Loucy (cell line): ENCODE measurements around the gene ADIPOR1.
"Not testable (repeated sequence)": the region's sequence is repeated elsewhere in the genome, so short reads cannot be mapped to it uniquely, and the experiment has no call there.

Source experiments
- H2AFZ ChIP-seq: fragments of 200-600 bp; sonication (generic); 2 replicates; pipeline ENCODE4 v1.6.0; 2016; ENCODE audit warnings: antibody characterized with exemption, mild to moderate bottlenecking, low read length, moderate library complexity
- H3F3A ChIP-seq: fragments of 200-600 bp; 2 replicates; pipeline ENCODE4 v1.6.0; 2016; ENCODE audit warnings: antibody characterized with exemption, low read depth, mild to moderate bottlenecking
- H3K27me3 ChIP-seq: fragments of 200-600 bp; sonication (generic); 2 replicates; pipeline ENCODE4 v1.6.1; 2014; ENCODE audit warnings: low read length, mild to moderate bottlenecking; ENCODE audit not compliant: insufficient read depth, poor library complexity, severe bottlenecking
- H3K36me3 ChIP-seq: fragments of 200-600 bp; sonication (generic); 2 replicates; pipeline ENCODE4 v1.6.1; 2016; ENCODE audit warnings: low read length; ENCODE audit not compliant: insufficient read depth
- H3K4me1 ChIP-seq: fragments of 200-600 bp; sonication (generic); 2 replicates; pipeline ENCODE4 v1.5.1; 2014; ENCODE audit warnings: low read length, mild to moderate bottlenecking; ENCODE audit not compliant: insufficient read depth, poor library complexity, severe bottlenecking
- H3K4me2 ChIP-seq: fragments of 200-600 bp; sonication (generic); 2 replicates; pipeline ENCODE4 v1.6.0; 2014; ENCODE audit warnings: antibody characterized with exemption, low read length, low read depth, mild to moderate bottlenecking; ENCODE audit not compliant: poor library complexity, severe bottlenecking
- H3K4me3 ChIP-seq: fragments of 200-600 bp; sonication (generic); 2 replicates; pipeline ENCODE4 v1.5.1; 2014; ENCODE audit warnings: low read length, mild to moderate bottlenecking, mixed read lengths; ENCODE audit not compliant: poor library complexity, severe bottlenecking
- H3K79me2 ChIP-seq: fragments of 200-600 bp; sonication (generic); 2 replicates; pipeline ENCODE4 v1.6.1; 2014; ENCODE audit warnings: low read length; ENCODE audit not compliant: insufficient read depth
- H3K9ac ChIP-seq: fragments of 200-600 bp; sonication (generic); 2 replicates; pipeline ENCODE4 v1.6.0; 2014; ENCODE audit warnings: mild to moderate bottlenecking, low read depth, low read length, moderate library complexity; ENCODE audit not compliant: poor library complexity, severe bottlenecking
- H3K9me2 ChIP-seq: fragments of 200-600 bp; sonication (generic); replicated peaks from 2 replicates; pipeline ENCODE4 v1.6.1; 2016; ENCODE audit warnings: low read depth, low read length, mixed read lengths
- H3K9me3 ChIP-seq: fragments of 200-600 bp; sonication (generic); 2 replicates; pipeline ENCODE4 v1.6.1; 2014; ENCODE audit warnings: mild to moderate bottlenecking, antibody characterized with exemption, low read length, low read depth; ENCODE audit not compliant: insufficient read depth
- H4K20me1 ChIP-seq: fragments of 200-600 bp; sonication (generic); 2 replicates; pipeline ENCODE4 v1.6.0; 2014; ENCODE audit warnings: antibody characterized with exemption, low read length, mild to moderate bottlenecking; ENCODE audit not compliant: insufficient read depth, poor library complexity, severe bottlenecking
- EZH2phosphoT487 ChIP-seq: fragments of 200-600 bp; IDR thresholded peaks from 2 replicates; pipeline ENCODE4 v1.6.1; 2018; ENCODE audit warnings: antibody characterized with exemption, mild to moderate bottlenecking, moderate library complexity, borderline replicate concordance
- TF ChIP-seq, protein P1 (sequence below): fragments of 200-600 bp; sonication (generic); conservative IDR thresholded peaks from 2 replicates; pipeline ENCODE4 v1.5.1; 2014; ENCODE audit warnings: mild to moderate bottlenecking, antibody characterized with exemption, low read length

Gene ADIPOR1

GRCh38 chr1:202989879-202990278, 31.8 kb upstream of the ADIPOR1 start:
- Histone ChIP-seq H3K9me2 (no peaks in the 10 kb centered on the region), H3F3A (no peaks in the 10 kb centered on the region), H3K4me3 (no peak overlapping the region), H3K79me2 (no peaks in the 10 kb centered on the region), H2AFZ (no peak overlapping the region), H3K9me3 (no peaks in the 10 kb centered on the region), H3K27me3 (no peaks in the 10 kb centered on the region), H3K9ac (no peak overlapping the region), H3K36me3 (no peaks in the 10 kb centered on the region), H3K4me1 (peaks cover 4% of the 10 kb centered on the region), H3K4me2 (no peak overlapping the region), H4K20me1 (no peaks in the 10 kb centered on the region)
- no peak for TF ChIP-seq EZH2phosphoT487
- TF ChIP-seq, protein P1, sequence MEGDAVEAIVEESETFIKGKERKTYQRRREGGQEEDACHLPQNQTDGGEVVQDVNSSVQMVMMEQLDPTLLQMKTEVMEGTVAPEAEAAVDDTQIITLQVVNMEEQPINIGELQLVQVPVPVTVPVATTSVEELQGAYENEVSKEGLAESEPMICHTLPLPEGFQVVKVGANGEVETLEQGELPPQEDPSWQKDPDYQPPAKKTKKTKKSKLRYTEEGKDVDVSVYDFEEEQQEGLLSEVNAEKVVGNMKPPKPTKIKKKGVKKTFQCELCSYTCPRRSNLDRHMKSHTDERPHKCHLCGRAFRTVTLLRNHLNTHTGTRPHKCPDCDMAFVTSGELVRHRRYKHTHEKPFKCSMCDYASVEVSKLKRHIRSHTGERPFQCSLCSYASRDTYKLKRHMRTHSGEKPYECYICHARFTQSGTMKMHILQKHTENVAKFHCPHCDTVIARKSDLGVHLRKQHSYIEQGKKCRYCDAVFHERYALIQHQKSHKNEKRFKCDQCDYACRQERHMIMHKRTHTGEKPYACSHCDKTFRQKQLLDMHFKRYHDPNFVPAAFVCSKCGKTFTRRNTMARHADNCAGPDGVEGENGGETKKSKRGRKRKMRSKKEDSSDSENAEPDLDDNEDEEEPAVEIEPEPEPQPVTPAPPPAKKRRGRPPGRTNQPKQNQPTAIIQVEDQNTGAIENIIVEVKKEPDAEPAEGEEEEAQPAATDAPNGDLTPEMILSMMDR = no peak

- Histone ChIP-seq H3K36me3 (no peaks in the 10 kb centered on the region), H3F3A (no peaks in the 10 kb centered on the region), H3K4me3 (no peak overlapping the region), H4K20me1 (no peaks in the 10 kb centered on the region), H2AFZ (no peak overlapping the region), H3K9me3 (no peaks in the 10 kb centered on the region), H3K4me2 (no peak overlapping the region), H3K4me1 (no peaks in the 10 kb centered on the region), H3K79me2 (no peaks in the 10 kb centered on the region), H3K9me2 (no peaks in the 10 kb centered on the region), H3K27me3 (no peaks in the 10 kb centered on the region), H3K9ac (no peak overlapping the region)
- TF ChIP-seq EZH2phosphoT487 = no peak
- TF ChIP-seq, protein P1 = no peak
Observed at GRCh38 chr1:202987922-202988583, 29.9 kb upstream of the ADIPOR1 start.

DNA sequence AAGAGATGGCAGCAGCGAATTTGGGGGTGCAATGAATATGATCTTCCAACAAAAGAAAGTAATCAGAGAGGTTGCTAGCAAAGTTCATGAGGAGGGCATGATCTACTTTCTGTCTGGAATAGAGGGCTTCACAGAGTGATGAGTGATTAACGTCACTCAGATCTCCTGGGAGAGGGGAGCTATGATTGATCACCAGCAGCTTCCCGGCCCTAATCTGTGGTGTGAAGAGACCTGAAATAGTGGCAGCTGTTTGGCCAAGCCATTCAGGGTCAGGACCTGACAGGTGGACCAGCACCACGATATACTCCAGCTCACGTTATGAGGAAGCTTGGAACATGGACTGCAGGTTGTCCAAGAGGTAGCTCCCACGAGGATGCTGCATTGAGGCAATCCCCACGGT, 29.1 kb upstream of the ADIPOR1 start:
- H3K9me2 ChIP-seq = no peaks in the 10 kb centered on the region
- no peak overlapping the region for H3K9ac ChIP-seq
- H3K27me3 ChIP-seq = no peaks in the 10 kb centered on the region
- H3K4me2 ChIP-seq = no peak overlapping the region
- H3K79me2 ChIP-seq = no peaks in the 10 kb centered on the region
- no peak overlapping the region for H3K4me3 ChIP-seq
- no peaks in the 10 kb centered on the region for H3K36me3 ChIP-seq
- no peak overlapping the region for H2AFZ ChIP-seq
- no peaks in the 10 kb centered on the region for H4K20me1 ChIP-seq
- TF ChIP-seq, protein P1 = no peak
- no peak for TF ChIP-seq EZH2phosphoT487
- H3K4me1 ChIP-seq = no peaks in the 10 kb centered on the region
- no peaks in the 10 kb centered on the region for H3K9me3 ChIP-seq
- no peaks in the 10 kb centered on the region for H3F3A ChIP-seq

- not testable (repeated sequence) for H3K4me1 ChIP-seq, H3K9me2 ChIP-seq, H3K4me2 ChIP-seq, H3K9me3 ChIP-seq, H4K20me1 ChIP-seq, H3K27me3 ChIP-seq, H3K9ac ChIP-seq, H3F3A ChIP-seq, H2AFZ ChIP-seq, H3K36me3 ChIP-seq, H3K79me2 ChIP-seq, H3K4me3 ChIP-seq
Observed at GRCh38 chr1:202986120-202986519, 28.0 kb upstream of the ADIPOR1 start.
